ENCODE measurements around the gene DYNLT4. TPM values are rescaled to one million over a fixed set of nuclear protein-coding genes. Genes with fewer than 3 reads are reported as not detected.
"Not testable (repeated sequence)": the region's sequence is repeated elsewhere in the genome, so short reads cannot be mapped to it uniquely, and the experiment has no call there.

The DYNLT4 gene
- total and polyA plus RNA-seq, 2 donors = 0.09 TPM

DNA sequence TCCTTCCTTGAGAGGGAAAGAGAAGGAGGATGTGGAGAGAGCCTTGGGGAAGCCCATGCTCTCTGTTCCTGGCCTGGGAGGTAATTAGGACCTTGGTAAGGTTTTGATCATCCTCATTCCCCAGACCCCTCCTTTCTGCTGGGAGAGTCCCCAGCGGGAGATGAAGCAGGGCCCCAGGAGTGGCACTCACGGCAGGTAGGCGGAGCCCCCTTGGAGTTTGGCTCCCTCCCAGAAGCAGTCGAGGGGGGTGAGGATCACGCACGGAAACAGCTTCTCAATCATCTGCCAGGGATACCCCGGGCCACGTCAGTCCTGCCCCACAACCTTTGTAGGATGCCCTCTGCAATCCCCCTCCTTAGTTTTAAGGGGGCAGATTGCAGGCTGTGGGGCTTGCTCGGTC is 24.4 kb upstream of the DYNLT4 start:
- H3K4me3 ChIP-seq (ENCODE audit: low read length in 2 of 2) = no peak overlapping the region
- H3K27me3 ChIP-seq (ENCODE audit: control insufficient read depth in 2 of 2, insufficient read depth in 1 of 2, low read length in 1 of 2) = no peaks in the 10 kb centered on the region
- H3K9me3 ChIP-seq (ENCODE audit: control insufficient read depth in 2 of 2, insufficient read depth in 1 of 2, low read length in 1 of 2) = no peaks in the 10 kb centered on the region
- H3K27ac ChIP-seq (ENCODE audit: low read depth in 1 of 2, low read length in 1 of 2) = no peak overlapping the region
- DNase-seq (ENCODE audit: low read depth in 6 of 9, low spot score in 9 of 9) = no peak
- H3K36me3 ChIP-seq (ENCODE audit: control insufficient read depth in 2 of 2, insufficient read depth in 2 of 2, low read length in 1 of 2) = no peaks in the 10 kb centered on the region
- 72% methylated on average over 9 of the region's 9 CpGs for WGBS
- peaks cover 0 to 29% of the 10 kb centered on the region in 2 donors for H3K4me1 ChIP-seq (ENCODE audit: control insufficient read depth in 2 of 2, insufficient read depth in 2 of 2, low read length in 2 of 2)

DNA sequence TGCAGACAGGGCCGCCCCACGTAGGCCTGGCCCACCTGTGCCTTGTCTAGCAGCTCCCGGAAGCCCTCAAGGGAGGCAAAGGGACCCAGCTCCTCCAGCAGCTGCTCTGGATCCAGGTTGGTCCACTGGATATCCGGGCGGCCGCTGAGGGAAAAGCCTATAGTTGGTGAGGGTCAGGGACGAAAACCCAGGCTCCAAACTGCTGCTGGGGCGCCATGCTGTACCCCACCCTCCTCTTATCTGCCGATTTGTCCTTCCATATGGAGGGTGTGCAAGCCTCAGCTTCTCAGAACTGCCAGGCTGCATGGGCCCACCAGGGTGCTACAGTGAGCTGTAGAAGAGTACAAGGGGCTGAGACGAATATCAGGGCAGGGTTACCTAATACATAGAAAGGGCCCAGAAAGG is 23.8 kb upstream of the DYNLT4 start:
- H3K9me3 ChIP-seq (ENCODE audit: control insufficient read depth in 2 of 2, insufficient read depth in 1 of 2, low read length in 1 of 2) = no peaks in the 10 kb centered on the region
- WGBS = 91% methylated on average over 10 of the region's 10 CpGs
- peaks cover 0 to 29% of the 10 kb centered on the region in 2 donors for H3K4me1 ChIP-seq (ENCODE audit: control insufficient read depth in 2 of 2, insufficient read depth in 2 of 2, low read length in 2 of 2)
- no peak for DNase-seq (ENCODE audit: low read depth in 6 of 9, low spot score in 9 of 9)
- no peaks in the 10 kb centered on the region for H3K36me3 ChIP-seq (ENCODE audit: control insufficient read depth in 2 of 2, insufficient read depth in 2 of 2, low read length in 1 of 2)
- no peak overlapping the region for H3K27ac ChIP-seq (ENCODE audit: low read depth in 1 of 2, low read length in 1 of 2)
- H3K4me3 ChIP-seq (ENCODE audit: low read length in 2 of 2) = no peak overlapping the region
- H3K27me3 ChIP-seq (ENCODE audit: control insufficient read depth in 2 of 2, insufficient read depth in 1 of 2, low read length in 1 of 2) = no peaks in the 10 kb centered on the region

DNA sequence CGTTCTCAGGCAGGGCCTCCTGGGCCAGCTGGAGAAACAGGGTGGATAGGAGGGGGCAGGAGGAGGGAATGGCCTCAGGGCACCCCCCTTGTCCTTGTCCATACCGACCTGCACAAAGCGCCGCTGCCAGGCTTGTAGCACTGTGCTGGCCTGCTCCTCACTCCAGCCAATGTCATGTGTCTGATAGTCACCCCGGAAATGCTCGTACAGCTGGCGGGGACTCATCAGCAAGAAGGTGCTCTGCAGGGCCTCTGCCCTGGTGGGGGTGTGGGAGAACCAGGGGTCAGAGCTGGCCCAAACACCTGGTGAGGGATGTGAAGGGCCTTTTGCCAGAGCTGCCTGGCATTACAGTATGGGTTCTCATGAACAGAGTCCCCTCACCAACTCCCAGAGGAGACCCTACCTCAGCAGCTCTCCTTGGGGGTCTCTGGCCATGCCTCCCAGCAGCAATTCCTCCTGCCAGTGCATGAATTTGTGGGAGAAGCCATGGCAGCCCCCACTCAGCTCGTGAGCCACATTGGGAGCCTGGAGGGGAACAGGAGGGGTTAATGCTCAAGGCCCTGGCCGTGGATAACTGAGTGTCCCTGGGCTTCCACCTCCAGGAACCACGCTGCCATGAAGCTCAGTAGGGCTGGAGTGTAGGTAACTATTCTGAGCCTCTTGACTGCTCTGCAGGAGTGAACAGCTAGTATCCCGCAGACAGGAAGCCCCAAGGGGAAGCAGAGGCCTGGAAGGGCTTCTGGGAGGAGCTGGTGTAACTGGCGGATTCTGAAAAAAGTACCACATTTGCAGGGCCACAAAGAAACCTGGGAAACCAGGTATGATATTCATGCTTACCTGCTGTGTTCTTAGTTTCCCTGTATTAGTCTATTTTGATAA is 22.6 kb upstream of the DYNLT4 start:
- no peaks in the 10 kb centered on the region for H3K36me3 ChIP-seq (ENCODE audit: control insufficient read depth in 2 of 2, insufficient read depth in 2 of 2, low read length in 1 of 2)
- no peak for DNase-seq (ENCODE audit: low read depth in 6 of 9, low spot score in 9 of 9)

DNA sequence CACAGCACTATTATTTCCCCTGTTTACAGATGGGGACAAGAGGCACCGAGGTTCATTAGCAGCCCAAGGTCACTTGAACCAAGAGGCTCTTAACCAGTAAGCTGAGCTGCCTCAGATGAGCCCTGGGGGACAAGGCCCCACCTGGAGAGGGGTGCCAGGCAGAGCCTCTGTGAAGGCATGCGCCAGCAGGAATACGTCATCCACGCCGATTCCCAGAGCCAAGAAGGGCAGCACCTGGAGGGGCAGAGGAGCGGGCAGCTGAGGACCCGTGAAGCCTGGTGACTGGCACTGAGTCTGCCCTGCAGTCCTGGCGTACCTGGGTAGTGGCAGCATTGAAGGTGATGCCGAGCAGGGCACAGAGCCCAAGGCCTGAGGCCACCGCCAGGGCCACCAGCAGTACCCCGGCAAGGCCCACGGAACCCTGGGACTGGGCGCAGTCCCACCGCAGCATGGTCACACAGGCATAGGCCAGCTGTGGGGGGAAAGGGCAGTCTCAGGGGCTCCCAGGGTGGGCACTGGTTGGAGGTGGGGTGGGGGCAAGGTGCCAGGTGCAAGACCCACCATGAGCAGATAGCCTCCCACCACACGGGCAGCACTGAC is 21.8 kb upstream of the DYNLT4 start:
- DNase-seq (ENCODE audit: low read depth in 6 of 9, low spot score in 9 of 9) = no peak

More for the DNA sequence above, 22.6 kb upstream of the DYNLT4 start:
- H3K9me3 ChIP-seq (ENCODE audit: control insufficient read depth in 2 of 2, insufficient read depth in 1 of 2, low read length in 1 of 2) = no peaks in the 10 kb centered on the region
- no peak overlapping the region for H3K4me3 ChIP-seq (ENCODE audit: low read length in 2 of 2)
- H3K27ac ChIP-seq (ENCODE audit: low read depth in 1 of 2, low read length in 1 of 2) = no peak overlapping the region
- no peaks in the 10 kb centered on the region for H3K27me3 ChIP-seq (ENCODE audit: control insufficient read depth in 2 of 2, insufficient read depth in 1 of 2, low read length in 1 of 2)
- 74% methylated on average over 12 of the region's 12 CpGs for WGBS
- H3K4me1 ChIP-seq (ENCODE audit: control insufficient read depth in 2 of 2, insufficient read depth in 2 of 2, low read length in 2 of 2) = peaks cover 0 to 26% of the 10 kb centered on the region in 2 donors

DNA sequence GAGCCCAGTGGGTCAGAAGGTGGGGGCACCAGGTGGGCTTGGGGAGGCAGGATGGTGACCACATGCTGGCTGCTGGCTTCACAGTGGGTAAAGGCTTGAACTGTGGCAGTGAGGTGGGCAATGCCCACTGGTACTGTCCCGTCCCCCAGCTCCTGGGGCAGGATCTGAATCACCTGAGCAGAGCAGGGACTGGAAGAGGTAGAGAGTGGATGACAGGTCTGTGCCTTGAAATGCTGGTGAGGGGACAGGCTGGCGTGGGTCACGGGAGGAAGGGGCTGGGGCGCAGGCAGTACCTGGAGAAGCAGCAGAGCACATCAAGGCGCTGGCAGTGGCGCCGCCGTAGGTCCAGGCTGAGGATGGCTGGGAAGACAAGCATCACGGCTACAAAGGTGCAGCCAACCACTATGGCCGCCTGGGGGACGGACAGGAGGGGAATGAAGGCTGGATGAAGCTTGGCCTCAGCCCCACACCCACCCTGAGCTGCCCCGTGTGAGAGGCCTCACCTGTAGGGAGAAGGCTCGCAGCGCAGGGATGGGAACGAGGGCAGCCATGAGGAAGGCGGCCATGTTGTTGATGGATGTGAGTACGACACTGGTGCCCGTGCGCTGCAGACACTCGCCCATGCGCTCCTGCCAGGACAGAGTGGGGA is 21.0 kb upstream of the DYNLT4 start:
- no peak for DNase-seq (ENCODE audit: low read depth in 6 of 9, low spot score in 9 of 9)
- no peaks in the 10 kb centered on the region for H3K9me3 ChIP-seq (ENCODE audit: control insufficient read depth in 2 of 2, insufficient read depth in 1 of 2, low read length in 1 of 2)
- no peak overlapping the region for H3K4me3 ChIP-seq (ENCODE audit: low read length in 2 of 2)
- no peaks in the 10 kb centered on the region for H3K27me3 ChIP-seq (ENCODE audit: control insufficient read depth in 2 of 2, insufficient read depth in 1 of 2, low read length in 1 of 2)
- H3K27ac ChIP-seq (ENCODE audit: low read depth in 1 of 2, low read length in 1 of 2) = no peak overlapping the region
- WGBS = 98% methylated on average over 21 of the region's 21 CpGs
- no peaks in the 10 kb centered on the region for H3K36me3 ChIP-seq (ENCODE audit: control insufficient read depth in 2 of 2, insufficient read depth in 2 of 2, low read length in 1 of 2)
- peaks cover 0 to 22% of the 10 kb centered on the region in 2 donors for H3K4me1 ChIP-seq (ENCODE audit: control insufficient read depth in 2 of 2, insufficient read depth in 2 of 2, low read length in 2 of 2)

More for the DNA sequence above, 21.8 kb upstream of the DYNLT4 start:
- no peak overlapping the region for H3K4me3 ChIP-seq (ENCODE audit: low read length in 2 of 2)
- no peaks in the 10 kb centered on the region for H3K27me3 ChIP-seq (ENCODE audit: control insufficient read depth in 2 of 2, insufficient read depth in 1 of 2, low read length in 1 of 2)
- 98% methylated on average over 15 of the region's 15 CpGs for WGBS
- H3K27ac ChIP-seq (ENCODE audit: low read depth in 1 of 2, low read length in 1 of 2) = no peak overlapping the region
- H3K9me3 ChIP-seq (ENCODE audit: control insufficient read depth in 2 of 2, insufficient read depth in 1 of 2, low read length in 1 of 2) = no peaks in the 10 kb centered on the region
- peaks cover 0 to 25% of the 10 kb centered on the region in 2 donors for H3K4me1 ChIP-seq (ENCODE audit: control insufficient read depth in 2 of 2, insufficient read depth in 2 of 2, low read length in 2 of 2)
- no peaks in the 10 kb centered on the region for H3K36me3 ChIP-seq (ENCODE audit: control insufficient read depth in 2 of 2, insufficient read depth in 2 of 2, low read length in 1 of 2)

DNA sequence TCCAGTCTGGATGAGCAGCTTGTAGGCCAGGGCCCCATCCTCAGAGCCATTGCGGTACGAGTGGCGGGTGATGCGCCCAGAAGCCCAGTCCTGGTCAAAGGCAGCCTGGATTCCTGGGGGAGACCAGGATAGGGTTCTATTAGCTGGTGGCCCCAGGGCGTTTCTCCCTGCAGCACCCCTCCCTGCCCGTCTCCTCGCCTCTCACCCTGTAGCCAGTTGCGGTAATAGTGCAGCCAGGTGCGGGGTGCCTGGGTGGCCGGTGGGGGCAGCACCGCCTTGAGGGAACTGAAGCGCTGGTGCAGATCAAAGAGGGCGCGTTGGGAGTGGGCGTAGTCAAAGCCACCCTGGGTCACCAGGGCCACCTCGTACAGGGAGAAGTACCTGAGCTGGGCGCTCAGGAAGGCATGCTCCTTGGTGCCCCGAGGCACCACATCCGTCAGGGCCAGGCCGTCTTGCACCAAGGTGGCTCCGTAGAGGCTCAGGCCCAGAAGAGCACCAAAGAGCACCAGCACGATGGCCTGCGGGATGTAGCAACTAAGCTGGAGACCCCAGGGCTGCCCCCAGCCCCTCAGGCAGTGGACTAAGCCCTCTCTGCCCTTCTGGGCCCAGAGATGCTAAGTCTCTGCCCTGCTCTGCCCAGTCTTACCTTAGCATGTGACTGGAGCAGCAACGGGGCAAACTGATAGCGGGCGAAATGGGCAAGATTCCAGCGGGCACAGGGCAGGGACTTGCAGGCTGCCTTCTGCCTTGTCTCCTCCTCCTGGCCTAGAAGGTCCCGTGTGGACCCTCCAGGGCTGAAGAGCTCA is 20.2 kb upstream of the DYNLT4 start:
- Histone ChIP-seq H3K36me3 (ENCODE audit: control insufficient read depth in 2 of 2, insufficient read depth in 2 of 2, low read length in 1 of 2) (no peaks in the 10 kb centered on the region), H3K27ac (ENCODE audit: low read depth in 1 of 2, low read length in 1 of 2) (no peak overlapping the region), H3K27me3 (ENCODE audit: control insufficient read depth in 2 of 2, insufficient read depth in 1 of 2, low read length in 1 of 2) (no peaks in the 10 kb centered on the region), H3K4me3 (ENCODE audit: low read length in 2 of 2) (no peak overlapping the region), H3K9me3 (ENCODE audit: control insufficient read depth in 2 of 2, insufficient read depth in 1 of 2, low read length in 1 of 2) (no peaks in the 10 kb centered on the region), H3K4me1 (ENCODE audit: control insufficient read depth in 2 of 2, insufficient read depth in 2 of 2, low read length in 2 of 2) (peaks cover 0 to 22% of the 10 kb centered on the region in 2 donors)
- WGBS = 93% methylated on average over 28 of the region's 28 CpGs
- no peak for DNase-seq (ENCODE audit: low read depth in 6 of 9, low spot score in 9 of 9)

DNA sequence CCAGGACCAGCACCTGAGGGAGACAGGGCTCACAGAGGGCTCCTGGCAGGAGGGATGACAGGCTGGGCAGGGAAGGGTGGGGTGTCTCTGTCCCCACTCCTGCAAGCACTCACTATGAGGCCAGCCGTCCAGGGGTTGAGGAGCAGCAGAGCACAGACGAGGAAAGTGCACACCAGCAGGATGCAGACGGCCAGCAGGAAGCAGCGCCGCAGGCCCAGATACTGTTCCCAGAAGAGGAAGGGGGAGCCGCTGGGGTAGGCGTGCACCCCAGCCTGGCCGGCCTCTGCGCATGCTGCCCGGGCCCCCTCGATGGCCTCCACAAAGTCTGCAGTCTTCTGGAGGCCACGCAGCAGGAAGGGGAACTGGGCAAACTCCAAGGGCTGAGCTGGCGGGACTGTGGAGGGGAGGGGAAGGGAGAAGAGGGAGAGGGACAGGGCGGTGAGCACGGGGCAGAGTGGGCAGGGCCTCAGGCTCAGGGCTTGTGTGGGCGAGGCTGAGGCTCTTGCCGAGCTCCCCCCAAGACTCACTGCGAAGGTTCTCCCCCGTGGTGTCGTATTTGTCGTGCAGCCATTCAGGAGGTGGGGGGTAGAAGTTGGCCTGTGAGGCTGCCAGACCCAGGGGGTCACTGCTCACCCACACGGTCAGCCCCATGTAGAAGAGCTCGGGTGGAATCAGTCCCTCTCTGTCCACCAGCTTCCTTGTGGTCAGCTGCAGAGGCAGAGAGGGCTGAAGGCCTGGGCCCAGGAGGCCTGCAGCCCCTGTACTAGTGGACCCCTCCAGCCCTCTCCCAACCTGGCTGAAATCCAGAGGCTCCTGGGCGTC is 19.4 kb upstream of the DYNLT4 start:
- Histone ChIP-seq H3K36me3 (ENCODE audit: control insufficient read depth in 2 of 2, insufficient read depth in 2 of 2, low read length in 1 of 2) (no peaks in the 10 kb centered on the region), H3K9me3 (ENCODE audit: control insufficient read depth in 2 of 2, insufficient read depth in 1 of 2, low read length in 1 of 2) (no peaks in the 10 kb centered on the region), H3K4me1 (ENCODE audit: control insufficient read depth in 2 of 2, insufficient read depth in 2 of 2, low read length in 2 of 2) (peaks cover 0 to 18% of the 10 kb centered on the region in 2 donors), H3K4me3 (ENCODE audit: low read length in 2 of 2) (no peak overlapping the region), H3K27ac (ENCODE audit: low read depth in 1 of 2, low read length in 1 of 2) (no peak overlapping the region), H3K27me3 (ENCODE audit: control insufficient read depth in 2 of 2, insufficient read depth in 1 of 2, low read length in 1 of 2) (no peaks in the 10 kb centered on the region)
- 50% methylated on average over 24 of the region's 24 CpGs for WGBS
- DNase-seq (ENCODE audit: low read depth in 6 of 9, low spot score in 9 of 9) = no peak

DNA sequence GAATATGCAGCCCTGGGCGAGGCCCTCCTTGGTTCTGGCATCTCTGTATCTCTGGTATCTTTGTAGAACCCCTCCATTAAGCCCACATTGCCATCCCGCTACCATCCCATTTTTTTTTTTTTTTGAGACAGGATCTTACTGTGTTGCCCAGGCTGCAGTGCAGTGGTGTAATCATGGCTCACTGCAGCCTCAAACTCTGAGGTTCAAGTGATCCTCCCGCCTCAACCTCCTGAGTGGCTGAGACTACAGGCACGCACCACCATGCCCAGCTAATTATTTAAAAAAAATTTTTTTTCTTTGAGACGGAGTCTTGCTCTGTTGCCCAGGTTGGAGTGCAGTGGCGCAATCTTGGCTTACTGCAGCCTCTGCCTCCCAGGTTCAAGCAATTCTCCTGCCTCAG is 17.2 kb upstream of the DYNLT4 start:
- not testable (repeated sequence) for H3K36me3 ChIP-seq (ENCODE audit: control insufficient read depth in 2 of 2, insufficient read depth in 2 of 2, low read length in 1 of 2); H3K4me3 ChIP-seq (ENCODE audit: low read length in 2 of 2); H3K9me3 ChIP-seq (ENCODE audit: control insufficient read depth in 2 of 2, insufficient read depth in 1 of 2, low read length in 1 of 2); DNase-seq (ENCODE audit: low read depth in 6 of 9, low spot score in 9 of 9); H3K27me3 ChIP-seq (ENCODE audit: control insufficient read depth in 2 of 2, insufficient read depth in 1 of 2, low read length in 1 of 2); H3K27ac ChIP-seq (ENCODE audit: low read depth in 1 of 2, low read length in 1 of 2)
- over 99% methylated on average over 6 of the region's 6 CpGs for WGBS
- H3K4me1 ChIP-seq (ENCODE audit: control insufficient read depth in 2 of 2, insufficient read depth in 2 of 2, low read length in 2 of 2) = peaks cover 3 to 20% of the 10 kb centered on the region in 2 donors
